HuH-7.5 (cell line): ENCODE measurements around the gene KRT4.
"Not testable (repeated sequence)": the region's sequence is repeated elsewhere in the genome, so short reads cannot be mapped to it uniquely, and the experiment has no call there.

Experiments
- DNase-seq: peaks from one replicate; pipeline ENCODE4 v3.0.0; 2011; ENCODE audit warnings: low spot score

The KRT4 gene

DNA sequence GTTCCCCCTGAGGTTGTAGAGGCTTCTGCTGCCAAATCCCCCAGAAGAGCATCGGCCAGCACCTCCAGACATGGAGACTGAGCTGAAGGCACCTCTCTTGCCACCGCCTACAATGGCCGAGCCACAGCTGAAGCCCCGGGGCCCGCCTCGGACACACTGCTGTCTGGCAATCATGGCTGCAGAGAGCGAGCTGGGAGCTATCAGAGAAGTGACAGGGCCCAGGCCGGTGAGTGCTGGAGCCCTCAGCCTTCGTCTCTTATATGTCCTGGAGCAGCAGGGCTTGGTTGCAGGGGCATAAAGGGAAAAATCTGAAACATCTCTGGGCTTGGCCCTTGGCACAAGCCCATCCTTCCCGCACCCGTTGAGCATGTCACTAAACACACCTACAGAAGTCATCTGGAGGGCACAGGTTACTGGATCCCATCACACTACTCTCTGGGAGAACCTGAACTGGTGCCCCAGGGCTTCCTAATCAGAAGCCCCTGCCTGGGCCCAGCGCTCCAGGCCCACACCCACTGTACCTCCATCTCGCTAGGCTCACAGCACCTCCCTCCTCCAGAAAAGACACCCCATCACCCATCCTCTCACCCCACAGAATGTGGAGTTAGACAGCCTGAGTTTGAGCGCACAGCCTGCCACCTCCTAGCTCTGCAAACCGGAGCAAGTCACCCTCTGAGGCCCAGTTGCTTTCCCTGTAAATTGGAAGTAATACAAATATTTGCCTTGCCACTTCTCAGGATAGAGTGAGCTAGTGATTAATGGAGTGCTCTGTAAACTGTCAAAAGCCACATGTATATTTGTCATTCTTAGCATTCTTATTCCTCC lies at the start of gene KRT4:
TSS of gene KRT4 (minus strand) at position 232 of the 825 bp plus-strand sequence. CDS start at position 174, 58 bp downstream.
- no peak for DNase-seq

DNA sequence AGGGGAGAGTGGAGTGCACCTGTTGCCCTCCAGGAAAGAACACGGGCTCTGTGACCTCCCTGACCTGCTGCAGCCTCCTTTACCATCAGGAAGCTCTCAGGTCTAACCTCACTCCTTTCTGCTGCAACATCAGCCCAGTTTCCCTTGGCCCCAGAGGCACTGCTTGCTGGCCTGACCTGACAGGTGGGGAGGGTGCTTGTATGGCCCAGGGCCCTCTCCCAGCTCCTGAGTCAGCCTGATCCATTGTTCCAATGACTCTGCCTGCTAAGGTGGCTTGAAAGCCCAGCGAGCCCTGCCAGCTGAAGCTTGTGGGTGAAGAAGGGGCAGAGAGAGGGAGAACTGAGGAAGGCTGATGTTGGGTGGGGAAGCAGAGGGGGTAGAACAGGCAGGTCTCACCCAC lies 48.1 kb upstream of the KRT4 start:
- DNase-seq, result no peak

DNA sequence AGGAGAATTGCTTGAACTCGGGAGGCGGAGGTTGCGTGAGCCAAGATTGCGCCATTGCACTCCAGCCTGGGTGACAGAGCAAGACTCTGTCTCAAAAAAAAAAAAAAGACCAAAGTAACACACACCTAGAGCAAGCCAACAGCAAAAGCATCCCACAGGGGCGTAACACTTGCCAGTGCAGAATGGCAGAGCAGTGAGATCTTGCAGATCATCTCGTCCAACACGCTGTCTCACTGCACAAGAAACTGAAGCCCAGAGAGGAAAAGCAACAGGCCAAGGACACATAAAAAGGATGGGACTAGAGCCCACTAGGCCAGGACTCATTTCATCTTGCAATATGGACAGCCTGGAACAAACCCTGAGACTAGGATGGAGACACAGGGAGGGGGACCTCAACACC lies 47.6 kb upstream of the KRT4 start:
- DNase-seq, result no peak

DNA sequence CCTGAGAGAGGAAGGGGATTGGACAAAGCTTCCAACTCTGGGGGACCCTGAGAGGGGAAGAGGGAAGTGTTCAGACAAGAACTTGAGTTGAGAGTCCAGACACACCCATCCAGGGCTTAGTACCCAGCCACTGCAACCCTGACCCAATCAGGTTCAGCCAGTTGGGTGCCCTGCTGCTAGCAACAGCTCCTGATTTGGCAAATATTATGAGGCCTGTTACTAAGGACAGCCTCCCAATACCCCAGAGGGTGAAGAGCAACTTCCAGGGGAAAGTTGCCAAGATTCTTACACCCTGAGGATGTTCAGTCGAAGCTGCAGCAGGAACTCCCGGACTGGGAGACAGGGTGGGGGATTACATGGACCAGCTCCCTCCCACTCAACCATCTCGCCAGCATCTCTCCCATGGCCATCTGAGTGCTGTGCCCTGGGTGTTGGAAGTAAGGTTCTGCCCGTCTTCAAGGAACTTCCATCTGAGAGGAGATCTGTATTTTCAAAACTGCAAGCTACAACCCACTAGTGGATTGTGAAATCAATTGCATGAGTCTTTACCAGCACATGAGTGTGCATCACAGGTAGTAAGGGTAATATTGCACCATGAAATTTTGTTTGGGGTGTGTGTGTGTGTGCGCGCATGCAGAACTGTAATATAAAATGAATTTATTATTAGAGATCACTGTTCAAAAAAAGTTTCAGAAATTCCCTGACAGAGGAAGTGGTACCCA lies 46.3 kb upstream of the KRT4 start:
- no peak for DNase-seq

DNA sequence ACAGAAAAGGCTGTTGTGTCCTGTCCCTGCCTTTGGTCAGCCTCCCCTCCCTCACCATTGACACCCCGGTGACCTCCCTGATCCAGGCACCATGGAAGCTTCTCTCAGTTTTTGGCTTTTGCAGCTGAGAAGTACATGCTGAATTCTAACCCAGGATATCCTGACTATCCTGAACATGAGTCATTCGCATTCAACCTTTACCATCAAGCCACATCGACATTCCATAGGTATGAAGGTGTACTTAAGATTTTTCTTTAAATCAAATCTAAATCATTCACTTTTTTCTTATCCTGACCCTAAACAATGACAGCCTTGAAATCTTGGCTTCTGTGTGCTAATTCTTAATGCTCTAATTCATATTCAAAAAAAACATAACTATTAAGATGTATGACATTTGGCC lies 43.6 kb upstream of the KRT4 start:
- no peak for DNase-seq

DNA sequence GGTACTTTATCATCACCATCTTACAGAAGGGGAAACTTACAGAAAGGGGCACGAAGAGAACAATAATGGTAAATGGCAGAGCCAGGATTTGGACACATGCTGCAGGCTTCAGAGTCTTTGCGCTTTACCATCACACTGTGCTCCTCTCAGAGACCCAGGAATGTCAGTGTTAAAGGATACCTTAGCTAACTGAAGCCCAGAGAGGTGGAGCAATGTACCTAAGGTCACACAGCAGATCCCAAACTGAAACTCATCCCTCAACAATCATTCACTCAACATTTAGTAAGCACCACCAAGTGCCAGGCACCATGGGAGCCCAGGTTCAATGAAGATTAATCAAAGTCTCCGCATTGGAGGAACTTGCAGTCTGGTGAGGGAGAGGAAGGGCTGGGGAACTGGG lies 42.9 kb upstream of the KRT4 start:
- DNase-seq, result no peak

DNA sequence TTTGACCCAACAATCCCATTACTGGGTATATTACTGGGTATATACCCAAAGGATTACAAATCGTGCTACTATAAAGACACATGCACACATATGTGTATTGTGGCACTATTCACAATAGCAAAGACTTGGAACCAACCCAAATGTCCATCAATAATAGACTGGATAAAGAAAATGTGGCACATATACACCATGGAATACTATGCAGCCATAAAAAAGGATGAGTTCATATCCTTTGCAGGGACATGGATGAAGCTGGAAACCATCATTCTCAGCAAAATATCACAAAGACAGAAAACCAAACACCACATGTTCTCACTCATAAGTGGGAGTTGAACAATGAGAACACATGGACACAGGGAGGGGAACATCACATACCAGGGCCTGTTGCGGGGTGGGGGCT lies 42.2 kb upstream of the KRT4 start:
- DNase-seq, result not testable (repeated sequence)

DNA sequence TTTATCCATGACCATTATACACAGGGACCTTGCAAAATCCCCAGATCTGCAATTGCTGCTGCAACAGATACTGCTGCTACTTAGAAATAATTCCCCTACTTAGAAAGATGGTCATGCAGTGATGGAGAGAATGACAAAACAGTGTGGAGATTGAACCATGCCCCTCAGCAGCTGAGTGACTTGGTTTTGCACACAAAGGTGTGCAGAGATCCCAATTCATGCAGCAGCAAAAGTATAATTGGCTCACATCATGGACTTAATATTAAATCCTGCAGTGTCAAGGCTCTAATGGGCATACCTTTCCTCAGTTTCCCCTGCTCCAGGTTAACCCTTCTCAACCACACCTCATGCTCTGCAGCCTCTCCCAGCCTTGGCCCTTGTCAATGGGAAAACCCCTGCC lies 37.9 kb upstream of the KRT4 start:
- DNase-seq, result no peak

DNA sequence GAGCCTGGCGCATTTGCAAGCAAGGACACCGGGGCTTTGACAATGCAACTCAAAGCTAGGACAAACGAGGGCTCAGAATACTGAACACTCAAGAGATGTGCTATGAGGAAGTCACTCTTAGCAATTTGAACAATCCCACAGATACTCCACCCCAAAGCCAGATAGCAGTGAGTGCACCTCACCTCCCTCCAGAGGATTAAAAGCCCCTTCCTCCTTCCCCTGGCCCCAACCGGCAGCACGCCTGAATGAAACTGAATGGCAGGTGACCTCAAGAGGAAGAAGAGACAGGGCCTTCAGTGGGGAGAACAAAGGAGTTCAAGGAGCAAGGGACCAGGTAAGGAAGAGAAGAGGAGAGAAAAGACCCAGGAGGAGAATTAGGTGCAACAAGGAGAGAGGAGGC lies 36.8 kb upstream of the KRT4 start:
- no peak for DNase-seq

DNA sequence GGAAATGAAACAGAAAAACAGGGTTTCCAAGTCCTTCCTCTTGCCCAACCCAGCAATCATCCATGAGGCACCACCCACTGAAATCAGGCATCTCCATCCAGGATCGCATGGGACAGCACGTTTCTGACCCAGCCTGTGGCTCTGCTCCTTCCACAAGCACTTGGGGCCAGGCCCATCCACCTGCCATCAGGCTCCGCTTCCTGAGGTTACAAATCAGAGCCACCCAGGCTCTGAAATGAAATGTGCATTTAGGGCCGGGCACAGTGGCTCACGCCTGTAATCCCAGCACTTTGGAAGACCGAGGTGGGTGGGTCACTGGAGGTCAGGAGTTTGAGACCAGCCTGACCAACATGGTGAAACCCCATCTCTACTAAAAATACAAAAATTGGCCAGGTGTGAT lies 35.6 kb upstream of the KRT4 start:
- DNase-seq, result no peak

DNA sequence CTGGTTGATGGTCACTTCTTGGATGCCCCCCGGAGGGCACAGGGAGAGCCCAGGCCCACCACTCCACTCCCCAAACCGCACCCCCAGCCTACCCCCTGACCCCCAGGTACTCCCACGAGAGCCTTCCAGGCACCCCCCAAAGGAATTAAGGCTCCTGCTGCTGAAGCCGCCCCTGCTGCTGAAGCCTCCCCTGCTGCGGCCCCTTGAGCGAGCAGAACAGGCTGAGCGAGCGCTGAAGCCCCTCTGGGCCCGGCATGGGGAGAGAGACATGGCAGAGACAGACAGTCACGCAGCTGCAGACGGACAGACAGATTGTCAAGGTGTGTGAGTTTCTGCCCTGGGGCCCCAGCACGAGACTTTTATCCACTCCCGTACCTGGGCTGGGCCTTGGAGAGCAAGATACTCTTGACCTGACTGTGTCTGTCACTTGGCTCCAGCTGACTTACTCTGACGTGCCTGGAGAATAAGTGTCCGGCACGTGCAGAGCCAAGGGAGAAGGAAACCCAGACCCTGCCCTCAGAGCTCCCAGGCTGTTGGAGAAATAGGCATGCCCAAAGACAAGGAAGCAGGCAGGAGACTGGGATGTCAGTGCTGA lies 34.8 kb upstream of the KRT4 start, which contains the start of gene KRT78:
TSS of gene KRT78 (minus strand) at position 334 of the 595 bp plus-strand sequence. CDS start at position 270, 64 bp downstream.
- DNase-seq, result no peak

DNA sequence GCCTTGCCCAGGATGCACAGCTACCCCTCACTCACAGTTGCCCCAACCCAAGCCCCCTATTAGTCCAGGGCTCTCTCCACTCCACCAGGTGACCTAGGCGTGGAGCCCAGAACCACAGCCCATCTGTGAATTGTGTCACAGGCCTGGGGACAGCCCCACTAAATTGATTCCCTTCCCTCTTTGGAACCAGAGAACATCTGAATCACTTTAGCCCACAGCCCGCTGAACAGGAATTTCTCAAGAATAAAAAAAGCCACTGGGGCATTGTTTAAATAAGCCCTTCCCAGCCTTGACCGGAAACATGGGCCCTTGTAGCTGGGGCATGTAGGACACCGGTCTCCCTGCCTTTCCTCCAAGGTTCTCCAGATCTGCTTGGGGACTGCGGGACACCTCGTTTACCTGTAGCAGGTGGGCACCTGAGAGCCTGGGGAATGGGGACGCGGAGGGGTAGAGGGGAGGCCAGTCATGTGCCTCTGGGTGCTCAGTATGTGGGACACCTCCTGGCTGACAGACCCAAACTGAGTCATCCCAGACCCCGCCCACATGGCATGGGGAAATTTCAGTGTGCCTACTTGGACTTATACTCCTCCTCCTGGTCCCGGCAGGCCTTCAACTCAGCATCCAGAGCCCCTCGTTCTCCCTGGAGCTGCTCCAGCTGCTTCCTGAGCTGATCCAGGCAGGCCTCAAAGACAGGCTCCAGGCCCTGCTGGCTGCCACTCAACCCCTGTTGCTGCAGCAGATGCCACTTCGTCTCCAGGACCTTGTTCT lies 33.6 kb upstream of the KRT4 start:
- DNase-seq, result no peak

DNA sequence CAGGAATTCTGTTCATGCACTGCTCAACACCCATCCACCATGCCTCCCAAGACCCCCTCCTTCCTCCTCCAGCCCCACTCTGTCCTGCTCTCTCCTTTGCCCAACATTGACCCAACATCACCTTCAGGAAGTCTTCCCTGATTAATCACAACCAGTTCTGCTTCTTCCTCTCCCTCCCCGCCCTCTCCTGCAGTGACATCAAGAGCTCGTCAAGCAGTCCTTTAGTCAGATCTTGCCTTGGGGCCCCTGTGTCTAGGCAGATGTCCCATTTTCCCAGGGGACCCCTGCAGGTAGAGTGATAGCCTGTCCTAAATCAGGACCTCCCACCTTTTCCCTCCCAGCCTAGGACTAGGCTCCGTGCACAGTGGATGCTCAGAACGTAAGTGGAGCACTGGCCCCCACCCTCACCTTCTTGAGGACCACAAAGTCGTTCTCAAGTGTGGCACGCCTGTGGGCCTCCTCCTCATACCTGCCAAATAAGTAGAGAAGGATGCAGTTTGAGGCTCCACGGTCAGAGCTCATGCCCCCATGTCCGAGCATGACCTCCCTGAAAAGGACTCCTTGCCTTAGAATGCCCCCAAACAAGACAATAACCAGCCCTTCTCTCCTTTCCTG lies 32.5 kb upstream of the KRT4 start:
- DNase-seq, result no peak

DNA sequence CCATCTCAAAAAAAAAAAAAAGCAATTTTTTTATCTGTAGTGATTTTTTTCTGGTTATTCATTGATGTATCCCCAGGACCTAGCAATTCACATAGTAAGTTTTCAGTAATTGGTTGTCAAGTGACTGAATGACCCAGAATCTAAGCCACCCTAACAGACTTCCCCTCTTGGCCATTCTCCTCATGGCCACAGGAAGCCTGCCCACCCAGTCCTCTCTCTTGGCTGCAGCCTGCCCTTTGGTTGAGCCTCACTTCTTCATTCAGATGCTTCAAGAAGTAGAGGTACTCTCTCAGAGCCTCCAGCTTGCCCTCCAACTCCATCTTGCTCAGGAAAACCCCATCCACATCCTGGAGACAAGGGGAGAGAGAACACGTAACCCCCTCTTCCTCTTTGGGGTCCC lies 32.0 kb upstream of the KRT4 start:
- DNase-seq, result no peak

DNA sequence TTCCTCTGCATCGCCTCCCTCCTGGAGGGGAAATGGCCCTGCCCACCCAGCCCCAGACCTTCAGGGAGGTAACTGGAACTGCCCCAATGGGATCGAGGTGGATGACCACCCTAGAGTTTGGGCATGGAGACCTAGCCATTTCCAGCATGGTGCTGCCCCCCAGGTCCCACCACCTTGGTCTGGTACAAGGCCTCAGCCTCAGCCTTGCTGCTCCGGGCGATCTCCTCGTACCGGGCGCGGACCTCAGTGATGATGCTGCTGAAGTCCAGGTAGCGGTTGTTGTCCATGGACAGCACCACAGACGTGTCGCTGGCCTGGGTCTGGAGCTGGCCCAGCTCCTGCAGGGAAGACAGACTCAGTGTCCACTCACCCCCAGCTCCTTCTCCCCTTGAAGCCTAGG lies 30.5 kb upstream of the KRT4 start:
- DNase-seq, result no peak

DNA sequence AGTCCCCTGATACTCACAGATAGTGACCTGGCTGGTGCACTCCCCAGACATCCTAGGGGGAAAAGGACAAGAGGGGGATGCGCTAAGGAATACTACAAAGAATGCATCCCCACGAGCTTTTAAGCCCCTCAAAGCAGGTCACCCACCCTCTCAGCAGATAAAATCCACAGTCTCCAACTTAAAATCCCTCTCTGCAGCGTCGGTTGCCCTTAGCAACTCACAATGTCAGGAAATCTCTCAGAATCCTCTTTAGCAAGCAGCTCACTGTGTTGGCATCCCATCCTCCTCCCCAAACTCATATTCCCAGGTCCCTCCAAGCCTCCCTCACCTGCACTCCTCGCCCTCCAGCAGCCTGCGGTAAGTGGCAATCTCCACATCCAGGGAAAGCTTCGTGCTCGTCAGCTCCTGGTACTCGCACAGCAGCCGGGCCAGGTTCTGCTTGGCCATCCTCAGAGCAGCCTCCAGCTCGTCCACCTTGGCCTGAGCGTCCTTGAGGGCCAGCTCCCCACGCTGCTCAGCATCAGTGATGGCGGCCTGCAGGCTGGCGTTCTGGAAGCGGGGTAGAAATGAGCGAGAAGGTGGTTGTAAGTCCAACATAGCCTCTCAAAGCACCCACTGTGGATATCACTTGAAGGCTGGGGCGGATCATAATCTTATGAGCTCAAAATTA lies 25.7 kb upstream of the KRT4 start:
- no peak for DNase-seq

DNA sequence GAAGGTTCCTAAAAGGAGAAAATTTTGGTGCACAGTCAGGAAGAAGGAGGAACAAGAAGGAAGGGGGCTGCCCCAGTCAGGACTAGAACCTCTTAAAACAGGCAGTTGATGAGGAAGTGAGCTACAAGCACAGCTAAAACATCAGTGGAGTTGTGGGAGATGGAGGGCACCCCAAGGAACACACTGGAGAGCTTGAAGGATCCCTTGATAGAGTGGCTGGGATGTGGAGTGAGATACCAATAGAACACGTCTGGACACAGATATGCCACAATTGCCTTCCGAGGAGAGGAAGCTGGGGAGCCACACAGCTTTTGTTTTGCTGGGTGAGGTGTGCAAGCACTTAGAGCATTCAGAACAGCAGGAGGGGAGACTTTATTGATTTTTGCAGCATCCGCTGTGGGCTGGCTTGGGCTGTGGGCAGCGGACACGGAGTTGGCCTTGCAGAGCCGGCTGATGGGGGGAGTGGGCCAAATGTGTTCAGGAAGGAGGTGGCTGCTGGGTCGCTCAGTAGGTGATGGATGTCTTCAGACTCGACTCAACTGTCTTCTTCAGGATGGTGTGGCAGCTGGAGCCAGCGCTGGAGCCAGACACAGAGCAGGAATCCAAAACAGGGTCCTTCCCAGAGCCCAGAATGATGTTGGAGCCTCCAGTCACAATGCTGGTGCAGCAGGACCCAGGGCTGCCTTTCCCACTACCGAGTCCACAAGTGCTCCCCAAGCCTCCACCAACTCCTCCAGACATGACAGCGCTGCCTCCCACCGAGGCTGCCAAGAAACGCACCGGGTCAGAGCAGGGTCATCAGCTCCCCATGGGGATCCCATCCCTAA lies 24.9 kb upstream of the KRT4 start:
- DNase-seq, result no peak

DNA sequence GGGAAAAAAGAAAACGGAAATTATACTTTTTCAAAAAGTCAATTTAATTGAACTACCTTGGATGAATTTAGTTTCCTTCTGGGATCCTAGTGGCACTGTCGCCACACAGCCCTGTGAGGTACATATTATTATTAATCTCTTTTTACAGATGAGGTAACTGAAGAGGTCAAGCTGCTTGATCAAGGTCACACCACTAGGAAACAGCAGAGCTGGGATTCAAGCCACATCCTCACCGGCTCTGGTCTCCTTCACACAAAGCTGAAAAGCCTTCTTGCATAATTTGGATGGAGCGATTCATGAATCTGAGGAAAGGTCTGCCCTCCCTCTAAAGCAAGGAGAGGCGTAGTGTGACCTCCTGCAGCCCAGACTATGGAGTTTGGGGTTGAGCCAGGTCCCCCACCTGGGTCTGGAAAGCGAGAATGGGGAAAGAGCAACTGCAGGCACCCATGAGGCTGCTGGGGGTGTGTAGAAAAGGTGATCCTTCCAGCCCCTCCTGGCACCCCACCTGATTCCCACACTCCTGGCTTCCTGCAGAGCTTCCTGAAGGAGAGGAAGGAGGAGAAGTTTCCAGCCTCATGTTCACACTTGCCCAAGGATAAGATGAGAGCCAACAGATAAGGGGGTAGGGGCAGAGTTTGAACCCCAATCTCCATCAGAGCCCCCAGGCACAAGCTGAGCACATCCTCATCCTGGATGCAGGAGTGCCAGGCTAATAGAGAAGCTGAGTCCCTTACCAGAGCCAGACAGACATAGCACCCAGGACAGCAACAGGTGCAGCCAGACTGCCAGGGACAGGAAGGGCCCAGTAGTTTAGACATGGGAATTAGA lies 24.1 kb upstream of the KRT4 start:
- DNase-seq, result no peak

DNA sequence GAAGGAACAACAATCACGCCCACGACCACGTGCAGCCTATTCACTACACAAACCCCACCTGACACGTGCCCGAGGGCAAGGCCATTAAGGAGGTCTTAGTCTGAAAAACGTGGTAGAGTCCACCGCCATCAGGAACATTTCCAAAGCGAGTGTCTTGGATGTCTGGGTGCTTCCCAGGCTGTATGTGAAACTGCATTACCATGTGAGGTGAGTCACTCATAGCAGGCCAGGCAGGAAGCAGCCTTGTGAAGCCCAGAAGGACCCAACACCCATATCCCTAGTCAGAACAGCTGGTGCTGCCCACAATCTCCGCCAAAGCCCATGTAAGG lies 23.5 kb upstream of the KRT4 start:
- no peak for DNase-seq
